Keratinocyte (primary cell): ENCODE data around the gene MT1B. TPM values are rescaled to one million over a fixed set of nuclear protein-coding genes. Genes with fewer than 3 reads are reported as not detected.

ENCODE experiments used
- DNase-seq: peaks from one replicate; pipeline ENCODE4 v3.0.0-alpha.2; 2011; ENCODE audit warnings: low read depth, missing footprints, low spot score
- FAIRE-seq: peaks from 2 replicates; lab custom pipeline; 2011; peaks lifted over from hg19 to GRCh38; lab: Jason Lieb, UNC
- H2AFZ ChIP-seq: 2 replicates; pipeline ENCODE4 v1.6.0; 2012; ENCODE audit warnings: low read length, control low read depth, inconsistent platforms; ENCODE audit not compliant: control insufficient read depth
- H3K27ac ChIP-seq: 2 replicates; pipeline ENCODE4 v1.5.1; 2011; ENCODE audit warnings: low read length; ENCODE audit not compliant: control insufficient read depth, insufficient read depth
- H3K27me3 ChIP-seq: 3 replicates; pipeline ENCODE4 v1.6.0; 2011; ENCODE audit warnings: low read length; ENCODE audit not compliant: control insufficient read depth, insufficient read depth; ENCODE audit errors: extremely low read depth
- H3K36me3 ChIP-seq, 2 experiments: 2 replicates in 1 of 2; 3 replicates in 1 of 2; pipeline ENCODE4 v1.5.1; 2011; ENCODE audit warnings: low read length in 2 of 2, mild to moderate bottlenecking in 1 of 2; ENCODE audit not compliant: control insufficient read depth in 2 of 2, insufficient read depth in 2 of 2; ENCODE audit errors: extremely low read depth in 1 of 2
- H3K4me1 ChIP-seq: 3 replicates; pipeline ENCODE4 v1.5.1; 2011; ENCODE audit warnings: low read length; ENCODE audit not compliant: control insufficient read depth, insufficient read depth; ENCODE audit errors: extremely low read depth
- H3K4me2 ChIP-seq: 3 replicates; pipeline ENCODE4 v1.6.0; 2011; ENCODE audit warnings: low read depth, low read length; ENCODE audit not compliant: control insufficient read depth, insufficient read depth; ENCODE audit errors: extremely low read depth
- H3K4me3 ChIP-seq, 3 experiments: fragments of 200-600 bp in 1 of 3; sonication (generic) in 1 of 3; 2 replicates in 2 of 3; 3 replicates in 1 of 3; pipeline ENCODE4 v1.5.1; 2011 to 2016; ENCODE audit warnings: low read length in 3 of 3, mild to moderate bottlenecking in 3 of 3, control low read depth in 2 of 3, inconsistent platforms in 1 of 3, low read depth in 1 of 3, mixed read lengths in 1 of 3, mixed run types in 1 of 3, moderate library complexity in 1 of 3; ENCODE audit not compliant: control insufficient read depth in 2 of 3, insufficient read depth in 2 of 3; ENCODE audit errors: extremely low read depth in 1 of 3
- H3K79me2 ChIP-seq: 2 replicates; pipeline ENCODE4 v1.6.0; 2012; ENCODE audit warnings: low read length; ENCODE audit not compliant: control insufficient read depth, insufficient read depth
- H3K9ac ChIP-seq: 3 replicates; pipeline ENCODE4 v1.6.0; 2011; ENCODE audit warnings: low read length; ENCODE audit not compliant: control insufficient read depth, insufficient read depth; ENCODE audit errors: extremely low read depth
- H3K9me1 ChIP-seq: 3 replicates; pipeline ENCODE4 v1.6.0; 2011; ENCODE audit warnings: low read length; ENCODE audit not compliant: control insufficient read depth, insufficient read depth; ENCODE audit errors: extremely low read depth
- H3K9me3 ChIP-seq: 2 replicates; pipeline ENCODE4 v1.5.1; 2012; ENCODE audit warnings: low read depth, low read length; ENCODE audit not compliant: control insufficient read depth
- H4K20me1 ChIP-seq: 3 replicates; pipeline ENCODE4 v1.6.0; 2011; ENCODE audit warnings: low read length; ENCODE audit not compliant: control insufficient read depth, insufficient read depth; ENCODE audit errors: extremely low read depth
- EZH2 ChIP-seq: IDR thresholded peaks from one replicate; pipeline ENCODE4 v1.6.1; 2012; ENCODE audit warnings: inconsistent platforms, mild to moderate bottlenecking, low read length, moderate library complexity
- dilution Hi-C: fragments of 300-500 bp; cut with MboI; formaldehyde crosslinking; loops from one replicate; pipeline ENCODE4 v1.7.0; 2020; ENCODE audit warnings: low sequenced_read_pairs; ENCODE audit not compliant: extremely low pct_ligation_motif_present
- polyA plus RNA-seq, 5 experiments: library from polyadenylated mRNA; depleted of rRNA in 3 of 5; stranded (reverse) in 3 of 5; stranded (forward) in 1 of 5; unstranded in 1 of 5; fragments of >200 nt; gene quantifications; 1 replicate in 1 of 5; 2 replicates in 3 of 5; 3 replicates in 1 of 5; pipeline versions ENCODE4 v1.2.1 to v1.2.3, GENCODE V29; 2011 to 2012; ENCODE audit warnings: missing spikeins in 2 of 5, low read depth in 1 of 5, low replicate concordance in 1 of 5
- TF ChIP-seq, protein P1 (sequence below), 3 experiments: IDR thresholded peaks in 1 of 3; conservative IDR thresholded peaks in 1 of 3; optimal IDR thresholded peaks in 1 of 3; 2 replicates in 2 of 3; 3 replicates in 1 of 3; pipeline versions ENCODE3 to v1.5.1; 2011; ENCODE audit warnings: low read length in 3 of 3, mild to moderate bottlenecking in 3 of 3, moderate library complexity in 2 of 3, control low read depth in 1 of 3, inconsistent platforms in 1 of 3; ENCODE audit not compliant: insufficient read depth in 2 of 3; ENCODE audit errors: extremely low read depth in 1 of 3

MT1B gene
- polyA plus RNA-seq, 1 donor (not counting 4 experiments of a cell fraction or from before 2014, with no cell fraction given), result not detected

DNA sequence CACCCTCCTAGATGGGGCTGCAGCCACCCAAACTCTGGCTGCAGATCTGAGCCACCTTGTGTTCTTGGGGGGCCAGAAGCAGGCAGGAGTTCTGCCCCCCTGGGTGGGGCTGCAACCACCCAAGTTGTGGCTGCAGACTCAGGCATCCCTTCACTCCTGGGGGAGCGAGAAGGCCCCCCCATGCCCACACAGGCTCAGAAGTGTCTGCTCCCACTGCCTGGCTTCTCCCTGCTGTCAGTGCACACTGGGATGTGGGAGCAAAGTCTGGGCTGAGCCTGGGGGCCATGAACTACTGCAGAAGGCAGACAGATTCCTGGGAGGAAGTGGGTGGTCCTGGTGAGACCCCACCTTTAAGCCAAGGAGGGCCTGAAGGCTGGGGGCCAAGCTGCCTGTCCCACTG lies 43.6 kb downstream of the MT1B start:
- no peak overlapping the region for H3K9ac ChIP-seq
- DNase-seq, result no peak
- H3K4me3 ChIP-seq, result no peak overlapping the region
- H3K27ac ChIP-seq, result no peak overlapping the region
- peaks cover 18% of the 10 kb centered on the region for H3K4me1 ChIP-seq
- TF ChIP-seq EZH2, result no peak
- TF ChIP-seq, protein P1, sequence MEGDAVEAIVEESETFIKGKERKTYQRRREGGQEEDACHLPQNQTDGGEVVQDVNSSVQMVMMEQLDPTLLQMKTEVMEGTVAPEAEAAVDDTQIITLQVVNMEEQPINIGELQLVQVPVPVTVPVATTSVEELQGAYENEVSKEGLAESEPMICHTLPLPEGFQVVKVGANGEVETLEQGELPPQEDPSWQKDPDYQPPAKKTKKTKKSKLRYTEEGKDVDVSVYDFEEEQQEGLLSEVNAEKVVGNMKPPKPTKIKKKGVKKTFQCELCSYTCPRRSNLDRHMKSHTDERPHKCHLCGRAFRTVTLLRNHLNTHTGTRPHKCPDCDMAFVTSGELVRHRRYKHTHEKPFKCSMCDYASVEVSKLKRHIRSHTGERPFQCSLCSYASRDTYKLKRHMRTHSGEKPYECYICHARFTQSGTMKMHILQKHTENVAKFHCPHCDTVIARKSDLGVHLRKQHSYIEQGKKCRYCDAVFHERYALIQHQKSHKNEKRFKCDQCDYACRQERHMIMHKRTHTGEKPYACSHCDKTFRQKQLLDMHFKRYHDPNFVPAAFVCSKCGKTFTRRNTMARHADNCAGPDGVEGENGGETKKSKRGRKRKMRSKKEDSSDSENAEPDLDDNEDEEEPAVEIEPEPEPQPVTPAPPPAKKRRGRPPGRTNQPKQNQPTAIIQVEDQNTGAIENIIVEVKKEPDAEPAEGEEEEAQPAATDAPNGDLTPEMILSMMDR (optimal IDR thresholded peaks at IDR 0.05 in 1 of 3, IDR thresholded peaks at IDR 0.05 in 1 of 3, conservative IDR thresholded peaks at IDR 0.05 in 1 of 3; ENCODE audit: extremely low read depth in 1 of 3, insufficient read depth in 2 of 3, low read length in 3 of 3), result no peak
- no peak overlapping the region for H3K4me2 ChIP-seq
- H3K36me3 ChIP-seq, result no peaks in the 10 kb centered on the region
- no peak for FAIRE-seq
- H3K79me2 ChIP-seq, result no peaks in the 10 kb centered on the region
- no peaks in the 10 kb centered on the region for H3K27me3 ChIP-seq
- H3K9me1 ChIP-seq, result no peaks in the 10 kb centered on the region
- H3K9me3 ChIP-seq, result no peaks in the 10 kb centered on the region
- H4K20me1 ChIP-seq, result no peaks in the 10 kb centered on the region
- dilution Hi-C loops, result no loop called here
- no peak overlapping the region for H2AFZ ChIP-seq

GRCh38 chr16:56697456-56698155 lies 45.9 kb downstream of the MT1B start:
- DNase-seq (no peak), FAIRE-seq (no peak)
- Histone ChIP-seq H3K4me2 (no peak overlapping the region), H3K4me1 (peaks cover 5% of the 10 kb centered on the region), H3K9me3 (no peaks in the 10 kb centered on the region), H4K20me1 (no peaks in the 10 kb centered on the region), H3K27ac (no peak overlapping the region), H3K79me2 (no peaks in the 10 kb centered on the region), H3K9ac (no peak overlapping the region), H3K27me3 (no peaks in the 10 kb centered on the region), H3K36me3 (no peaks in the 10 kb centered on the region), H3K4me3 (no peak overlapping the region), H2AFZ (no peak overlapping the region), H3K9me1 (no peaks in the 10 kb centered on the region)
- TF ChIP-seq, protein P1 (optimal IDR thresholded peaks at IDR 0.05 in 1 of 3, IDR thresholded peaks at IDR 0.05 in 1 of 3, conservative IDR thresholded peaks at IDR 0.05 in 1 of 3; ENCODE audit: extremely low read depth in 1 of 3, insufficient read depth in 2 of 3, low read length in 3 of 3), result no peak
- dilution Hi-C loops, result no loop called here
